Measurements from ENCODE around the gene C19orf81. TPM values are rescaled to one million over a fixed set of nuclear protein-coding genes. Genes with fewer than 3 reads are reported as not detected.
A peak's percentile ranks its signal among the peaks of the same experiment; 100 is the strongest.

C19orf81 gene
- total and polyA plus RNA-seq, 9 of the 15 experiments (the other 6 are each of a cell fraction or from before 2014, with no cell fraction given): 2.5 to 42.9 (median 33.0) TPM; not detected in 4

DNA sequence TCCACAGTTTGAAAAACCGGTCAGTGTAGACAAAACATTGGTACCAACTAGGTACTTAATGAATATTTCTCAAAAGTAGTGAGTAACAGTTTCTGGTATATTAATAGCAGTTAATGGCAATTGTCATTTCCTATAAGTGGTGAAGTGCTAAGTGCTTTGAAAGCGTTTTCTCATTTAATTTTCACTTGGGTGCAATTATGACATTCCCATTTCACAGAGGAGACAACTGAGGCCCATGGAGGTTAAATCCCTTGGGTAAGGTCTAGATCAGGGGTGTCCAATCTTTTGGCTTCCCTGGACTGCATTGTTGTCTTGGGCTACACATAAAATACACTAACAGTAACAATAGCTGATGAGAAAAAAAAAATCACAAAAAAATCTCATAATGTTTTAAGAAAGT, 8.9 kb upstream of the C19orf81 start (continued):
- TF ChIP-seq, protein P1, sequence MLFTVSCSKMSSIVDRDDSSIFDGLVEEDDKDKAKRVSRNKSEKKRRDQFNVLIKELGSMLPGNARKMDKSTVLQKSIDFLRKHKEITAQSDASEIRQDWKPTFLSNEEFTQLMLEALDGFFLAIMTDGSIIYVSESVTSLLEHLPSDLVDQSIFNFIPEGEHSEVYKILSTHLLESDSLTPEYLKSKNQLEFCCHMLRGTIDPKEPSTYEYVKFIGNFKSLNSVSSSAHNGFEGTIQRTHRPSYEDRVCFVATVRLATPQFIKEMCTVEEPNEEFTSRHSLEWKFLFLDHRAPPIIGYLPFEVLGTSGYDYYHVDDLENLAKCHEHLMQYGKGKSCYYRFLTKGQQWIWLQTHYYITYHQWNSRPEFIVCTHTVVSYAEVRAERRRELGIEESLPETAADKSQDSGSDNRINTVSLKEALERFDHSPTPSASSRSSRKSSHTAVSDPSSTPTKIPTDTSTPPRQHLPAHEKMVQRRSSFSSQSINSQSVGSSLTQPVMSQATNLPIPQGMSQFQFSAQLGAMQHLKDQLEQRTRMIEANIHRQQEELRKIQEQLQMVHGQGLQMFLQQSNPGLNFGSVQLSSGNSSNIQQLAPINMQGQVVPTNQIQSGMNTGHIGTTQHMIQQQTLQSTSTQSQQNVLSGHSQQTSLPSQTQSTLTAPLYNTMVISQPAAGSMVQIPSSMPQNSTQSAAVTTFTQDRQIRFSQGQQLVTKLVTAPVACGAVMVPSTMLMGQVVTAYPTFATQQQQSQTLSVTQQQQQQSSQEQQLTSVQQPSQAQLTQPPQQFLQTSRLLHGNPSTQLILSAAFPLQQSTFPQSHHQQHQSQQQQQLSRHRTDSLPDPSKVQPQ (CRISPR knock-in tag; IDR thresholded peaks at IDR 0.05; ENCODE audit: borderline replicate concordance): no peak
- peak; percentile 76 to 90 for TF ChIP-seq KDM1A (IDR thresholded peaks at IDR 0.05)
- no peak for TF ChIP-seq ZNF23 (CRISPR knock-in tag; IDR thresholded peaks at IDR 0.05)
- 0 out of 4 replicates have a peak, but pooled peaks of 1 of the 2 experiments have one; percentile 19 for TF ChIP-seq HDAC1 (IDR thresholded peaks at IDR 0.05)
- peak; percentile 94 for TF ChIP-seq ADNP (tag; IDR thresholded peaks at IDR 0.05)
- peak in 1 of 2 experiments; percentile 74; a peak in 2 of 4 replicates for TF ChIP-seq RCOR1 (IDR thresholded peaks at IDR 0.05; ENCODE audit: borderline replicate concordance in 1 of 2, low read depth in 2 of 2, low read length in 2 of 2)
- peak; percentile 70; the same call in 1 of the 2 replicates for TF ChIP-seq SMARCA5 (IDR thresholded peaks at IDR 0.05)
- peak; percentile 69 for TF ChIP-seq ESRRA (IDR thresholded peaks at IDR 0.05; ENCODE audit: borderline replicate concordance, low read depth)
- TF ChIP-seq, protein P2, sequence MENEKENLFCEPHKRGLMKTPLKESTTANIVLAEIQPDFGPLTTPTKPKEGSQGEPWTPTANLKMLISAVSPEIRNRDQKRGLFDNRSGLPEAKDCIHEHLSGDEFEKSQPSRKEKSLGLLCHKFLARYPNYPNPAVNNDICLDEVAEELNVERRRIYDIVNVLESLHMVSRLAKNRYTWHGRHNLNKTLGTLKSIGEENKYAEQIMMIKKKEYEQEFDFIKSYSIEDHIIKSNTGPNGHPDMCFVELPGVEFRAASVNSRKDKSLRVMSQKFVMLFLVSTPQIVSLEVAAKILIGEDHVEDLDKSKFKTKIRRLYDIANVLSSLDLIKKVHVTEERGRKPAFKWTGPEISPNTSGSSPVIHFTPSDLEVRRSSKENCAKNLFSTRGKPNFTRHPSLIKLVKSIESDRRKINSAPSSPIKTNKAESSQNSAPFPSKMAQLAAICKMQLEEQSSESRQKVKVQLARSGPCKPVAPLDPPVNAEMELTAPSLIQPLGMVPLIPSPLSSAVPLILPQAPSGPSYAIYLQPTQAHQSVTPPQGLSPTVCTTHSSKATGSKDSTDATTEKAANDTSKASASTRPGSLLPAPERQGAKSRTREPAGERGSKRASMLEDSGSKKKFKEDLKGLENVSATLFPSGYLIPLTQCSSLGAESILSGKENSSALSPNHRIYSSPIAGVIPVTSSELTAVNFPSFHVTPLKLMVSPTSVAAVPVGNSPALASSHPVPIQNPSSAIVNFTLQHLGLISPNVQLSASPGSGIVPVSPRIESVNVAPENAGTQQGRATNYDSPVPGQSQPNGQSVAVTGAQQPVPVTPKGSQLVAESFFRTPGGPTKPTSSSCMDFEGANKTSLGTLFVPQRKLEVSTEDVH (IDR thresholded peaks at IDR 0.05; ENCODE audit: low read depth, partially characterized antibody): no peak
- TF ChIP-seq HDAC2 (IDR thresholded peaks at IDR 0.05): peak; percentile 90
- peak; percentile 30 for TF ChIP-seq PHF20 (IDR thresholded peaks at IDR 0.05; ENCODE audit: partially characterized antibody)
- TF ChIP-seq CBX5 (IDR thresholded peaks at IDR 0.05; ENCODE audit: borderline replicate concordance, low read depth): no peak

All from K562 (cell line).